MM.1S (cell line): ENCODE measurements around the gene PLCB1.

Experiments used
- DNase-seq: peaks from one replicate; pipeline ENCODE4 v3.0.0-alpha.2; 2015
- H2AFZ ChIP-seq: fragments of 300-600 bp; sonication (generic); 2 replicates; pipeline ENCODE4 v1.6.0; 2016; ENCODE audit warnings: antibody characterized with exemption, low read length
- H3F3A ChIP-seq: fragments of 300-600 bp; sonication (generic); 2 replicates; pipeline ENCODE4 v1.6.1; 2016; ENCODE audit warnings: mild to moderate bottlenecking, antibody characterized with exemption, low read length, moderate library complexity, mixed read lengths; ENCODE audit not compliant: insufficient read depth
- H3K27ac ChIP-seq: fragments of 300-600 bp; sonication (generic); 2 replicates; pipeline ENCODE4 v1.5.1; 2016; ENCODE audit warnings: mild to moderate bottlenecking, low read length
- H3K27me3 ChIP-seq: fragments of 300-600 bp; sonication (generic); replicated peaks from 2 replicates; pipeline ENCODE4 v1.6.0; 2016; ENCODE audit warnings: low read length; ENCODE audit not compliant: insufficient read depth
- H3K36me3 ChIP-seq: fragments of 300-600 bp; sonication (generic); replicated peaks from 2 replicates; pipeline ENCODE4 v1.6.1; 2016; ENCODE audit warnings: mild to moderate bottlenecking, low read length, mixed read lengths; ENCODE audit not compliant: insufficient read depth
- H3K4me1 ChIP-seq: fragments of 300-600 bp; sonication (generic); 2 replicates; pipeline ENCODE4 v1.6.1; 2016; ENCODE audit warnings: low read length, mixed read lengths
- H3K4me2 ChIP-seq: fragments of 300-600 bp; sonication (generic); 2 replicates; pipeline ENCODE4 v1.6.0; 2016; ENCODE audit warnings: low read depth, low read length
- H3K4me3 ChIP-seq: fragments of 300-600 bp; sonication (generic); 2 replicates; pipeline ENCODE4 v1.5.1; 2016; ENCODE audit warnings: low read length, mixed read lengths
- H3K79me2 ChIP-seq: fragments of 300-600 bp; sonication (generic); 2 replicates; pipeline ENCODE4 v1.6.1; 2016; ENCODE audit warnings: mixed run types, low read length, mixed read lengths
- H3K9ac ChIP-seq: fragments of 300-600 bp; sonication (generic); 2 replicates; pipeline ENCODE4 v1.6.1; 2016; ENCODE audit warnings: low read length, mixed read lengths
- H3K9me2 ChIP-seq: fragments of 300-600 bp; sonication (generic); replicated peaks from 2 replicates; pipeline ENCODE4 v1.6.1; 2016; ENCODE audit warnings: mild to moderate bottlenecking, low read length, mixed read lengths; ENCODE audit not compliant: insufficient read depth
- H3K9me3 ChIP-seq: fragments of 300-600 bp; sonication (generic); replicated peaks from 2 replicates; pipeline ENCODE4 v1.6.1; 2016; ENCODE audit warnings: mild to moderate bottlenecking, low read length, mixed read lengths; ENCODE audit not compliant: insufficient read depth
- H4K20me1 ChIP-seq: fragments of 300-600 bp; sonication (generic); 2 replicates; pipeline ENCODE4 v1.6.1; 2016; ENCODE audit warnings: mild to moderate bottlenecking, low read length, moderate library complexity, mixed read lengths; ENCODE audit not compliant: insufficient read depth
- EZH2 ChIP-seq: fragments of 300-600 bp; sonication (generic); optimal IDR thresholded peaks from 2 replicates; pipeline ENCODE3; 2017; ENCODE audit warnings: low read depth, mild to moderate bottlenecking, antibody characterized with exemption, low read length, mixed read lengths
- EZH2phosphoT487 ChIP-seq: fragments of 300-600 bp; sonication (generic); IDR thresholded peaks from 2 replicates; pipeline ENCODE4 v1.6.1; 2018; ENCODE audit warnings: antibody characterized with exemption, low read length
- TF ChIP-seq, protein P1 (sequence below): fragments of 300-600 bp; sonication (generic); IDR thresholded peaks from 2 replicates; pipeline ENCODE4 v1.5.1; 2016; ENCODE audit warnings: antibody characterized with exemption, low read length, mixed read lengths

The PLCB1 gene

DNA sequence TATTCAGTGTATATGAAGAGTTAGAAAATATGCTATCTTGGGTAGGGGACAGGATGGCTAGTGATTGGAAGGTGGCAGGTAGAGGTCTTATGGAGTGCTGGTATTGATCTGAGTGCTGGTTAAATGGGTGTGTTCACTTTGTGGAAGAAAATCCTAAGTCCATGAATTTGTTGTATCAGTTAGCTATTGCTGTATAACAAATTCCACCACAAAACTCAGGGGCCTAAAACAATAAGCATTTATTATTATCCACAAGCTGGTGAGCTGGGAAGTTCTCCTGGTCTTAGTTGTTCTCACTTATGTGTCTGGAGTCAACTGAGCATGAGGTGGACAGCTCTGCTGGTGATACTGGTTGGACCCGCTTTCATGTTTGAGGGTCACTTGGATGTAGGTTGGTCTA lies 724.6 kb downstream of the PLCB1 start:
- Histone ChIP-seq H3K27ac (no peak overlapping the region), H3K36me3 (no peaks in the 10 kb centered on the region), H3K4me3 (no peak overlapping the region), H3K9me3 (no peaks in the 10 kb centered on the region), H3K4me2 (no peak overlapping the region), H3K79me2 (no peaks in the 10 kb centered on the region), H3K4me1 (no peaks in the 10 kb centered on the region), H3F3A (no peaks in the 10 kb centered on the region), H4K20me1 (no peaks in the 10 kb centered on the region), H3K9me2 (no peaks in the 10 kb centered on the region), H3K27me3 (no peaks in the 10 kb centered on the region), H3K9ac (no peak overlapping the region), H2AFZ (no peak overlapping the region)
- DNase-seq: no peak
- TF ChIP-seq EZH2phosphoT487: no peak
- no peak for TF ChIP-seq EZH2
- TF ChIP-seq, protein P1, sequence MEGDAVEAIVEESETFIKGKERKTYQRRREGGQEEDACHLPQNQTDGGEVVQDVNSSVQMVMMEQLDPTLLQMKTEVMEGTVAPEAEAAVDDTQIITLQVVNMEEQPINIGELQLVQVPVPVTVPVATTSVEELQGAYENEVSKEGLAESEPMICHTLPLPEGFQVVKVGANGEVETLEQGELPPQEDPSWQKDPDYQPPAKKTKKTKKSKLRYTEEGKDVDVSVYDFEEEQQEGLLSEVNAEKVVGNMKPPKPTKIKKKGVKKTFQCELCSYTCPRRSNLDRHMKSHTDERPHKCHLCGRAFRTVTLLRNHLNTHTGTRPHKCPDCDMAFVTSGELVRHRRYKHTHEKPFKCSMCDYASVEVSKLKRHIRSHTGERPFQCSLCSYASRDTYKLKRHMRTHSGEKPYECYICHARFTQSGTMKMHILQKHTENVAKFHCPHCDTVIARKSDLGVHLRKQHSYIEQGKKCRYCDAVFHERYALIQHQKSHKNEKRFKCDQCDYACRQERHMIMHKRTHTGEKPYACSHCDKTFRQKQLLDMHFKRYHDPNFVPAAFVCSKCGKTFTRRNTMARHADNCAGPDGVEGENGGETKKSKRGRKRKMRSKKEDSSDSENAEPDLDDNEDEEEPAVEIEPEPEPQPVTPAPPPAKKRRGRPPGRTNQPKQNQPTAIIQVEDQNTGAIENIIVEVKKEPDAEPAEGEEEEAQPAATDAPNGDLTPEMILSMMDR: no peak

DNA sequence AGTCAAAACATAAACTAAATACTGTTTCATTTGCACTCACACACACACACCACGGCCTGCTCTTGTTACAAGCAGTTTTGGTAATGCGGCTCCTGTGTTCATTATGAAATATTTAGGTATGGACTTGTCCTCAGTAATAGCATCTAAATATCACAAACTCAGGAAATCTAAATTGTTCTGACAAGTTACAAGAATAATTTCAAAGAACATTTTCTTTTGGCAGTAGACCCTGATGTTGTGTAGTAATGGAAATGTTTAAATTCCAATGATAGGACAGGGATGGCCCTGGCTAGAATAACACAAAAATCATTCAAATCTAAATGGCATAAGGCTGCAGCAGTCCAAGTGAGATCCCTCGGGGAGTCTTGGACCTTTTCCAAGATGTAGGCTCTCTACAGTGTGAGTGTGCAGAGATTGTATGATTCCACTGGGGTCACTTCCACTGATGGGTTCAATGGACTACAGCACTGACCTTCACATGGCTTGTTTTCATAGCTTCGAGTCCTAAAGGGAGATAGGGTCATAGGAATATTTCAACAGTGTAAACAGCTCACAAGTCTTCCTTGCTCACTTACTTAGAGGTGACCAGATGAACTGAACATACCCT lies 726.2 kb downstream of the PLCB1 start:
- Histone ChIP-seq H2AFZ (no peak overlapping the region), H3K79me2 (no peaks in the 10 kb centered on the region), H3K4me3 (no peak overlapping the region), H3K9me2 (no peaks in the 10 kb centered on the region), H3K27me3 (no peaks in the 10 kb centered on the region), H4K20me1 (no peaks in the 10 kb centered on the region), H3K4me1 (no peaks in the 10 kb centered on the region), H3F3A (no peaks in the 10 kb centered on the region), H3K9me3 (no peaks in the 10 kb centered on the region), H3K27ac (no peak overlapping the region), H3K9ac (no peak overlapping the region), H3K36me3 (no peaks in the 10 kb centered on the region), H3K4me2 (no peak overlapping the region)
- TF ChIP-seq EZH2phosphoT487: no peak
- TF ChIP-seq, protein P1: no peak
- TF ChIP-seq EZH2: no peak
- no peak for DNase-seq

GRCh38 chr20:8860011-8860495 lies 728.0 kb downstream of the PLCB1 start:
- Histone ChIP-seq H2AFZ (no peak overlapping the region), H3K27me3 (no peaks in the 10 kb centered on the region), H3F3A (no peaks in the 10 kb centered on the region), H3K4me2 (no peak overlapping the region), H3K9ac (no peak overlapping the region), H3K9me3 (no peaks in the 10 kb centered on the region), H4K20me1 (no peaks in the 10 kb centered on the region), H3K79me2 (no peaks in the 10 kb centered on the region), H3K9me2 (no peaks in the 10 kb centered on the region), H3K4me3 (no peak overlapping the region), H3K36me3 (no peaks in the 10 kb centered on the region), H3K27ac (no peak overlapping the region), H3K4me1 (no peaks in the 10 kb centered on the region)
- DNase-seq: no peak
- no peak for TF ChIP-seq EZH2
- TF ChIP-seq, protein P1: no peak
- TF ChIP-seq EZH2phosphoT487: no peak
